Smooth muscle cell (in vitro differentiated cells): ENCODE data around the gene ATP2B2. TPM values are rescaled to one million over a fixed set of nuclear protein-coding genes. Genes with fewer than 3 reads are reported as not detected.
A peak's percentile ranks its signal among the peaks of the same experiment; 100 is the strongest.

Experiments
- DNase-seq: peaks from one replicate; lab custom pipeline; 2025; ENCODE audit not compliant: unreplicated experiment; lab: John Stamatoyannopoulos, UW
- H2AFZ ChIP-seq: fragments of 200-600 bp; sonication (generic); 2 replicates; pipeline ENCODE4 v1.6.0; 2016; ENCODE audit warnings: antibody characterized with exemption, low read depth, mild to moderate bottlenecking
- H3F3A ChIP-seq: fragments of 200-600 bp; sonication (generic); 2 replicates; pipeline ENCODE4 v1.6.0; 2017; ENCODE audit warnings: antibody characterized with exemption, low read depth
- H3K27ac ChIP-seq: fragments of 200-600 bp; sonication (generic); 2 replicates; pipeline ENCODE4 v1.5.1; 2016; ENCODE audit warnings: low read depth, mild to moderate bottlenecking
- H3K27me3 ChIP-seq: fragments of 200-600 bp; sonication (generic); 2 replicates; pipeline ENCODE4 v1.6.1; 2016; ENCODE audit warnings: low read depth, mild to moderate bottlenecking
- H3K36me3 ChIP-seq: fragments of 200-600 bp; sonication (generic); 2 replicates; pipeline ENCODE4 v1.5.1; 2016; ENCODE audit warnings: low read depth
- H3K4me1 ChIP-seq: fragments of 200-600 bp; sonication (generic); 2 replicates; pipeline ENCODE4 v1.5.1; 2016; ENCODE audit warnings: low read depth
- H3K4me2 ChIP-seq: fragments of 200-600 bp; sonication (generic); 2 replicates; pipeline ENCODE4 v1.6.0; 2016; ENCODE audit warnings: mild to moderate bottlenecking
- H3K4me3 ChIP-seq: fragments of 200-600 bp; sonication (generic); 2 replicates; pipeline ENCODE4 v1.5.1; 2016; ENCODE audit warnings: mild to moderate bottlenecking
- H3K79me2 ChIP-seq: fragments of 200-600 bp; sonication (generic); 2 replicates; pipeline ENCODE4 v1.6.0; 2016; ENCODE audit warnings: low read depth, mild to moderate bottlenecking
- H3K9ac ChIP-seq: fragments of 200-600 bp; sonication (generic); 2 replicates; pipeline ENCODE4 v1.6.0; 2016; ENCODE audit warnings: low read depth
- H3K9me3 ChIP-seq: fragments of 200-600 bp; sonication (generic); replicated peaks from 2 replicates; pipeline ENCODE4 v1.5.1; 2016; ENCODE audit warnings: low read depth
- H4K20me1 ChIP-seq: fragments of 200-600 bp; sonication (generic); 2 replicates; pipeline ENCODE4 v1.6.0; 2016; ENCODE audit warnings: low read depth
- WGBS: methylation state at CpG from one replicate; pipeline ENCODE4 v1.1.7; 2016; ENCODE audit warnings: low lambda C conversion rate; 5-methylcytosine and 5-hydroxymethylcytosine counted together
- polyA plus RNA-seq: library from polyadenylated mRNA; unstranded; fragments of >200 nt; fragmentation: Nextera tagmentation; extraction: Ambion mirVana; gene quantifications from 2 replicates; pipeline ENCODE4 v1.2.1, GENCODE V29; 2016
- total RNA-seq: library from RNA; depleted of rRNA; stranded (reverse); fragments of >200 nt; gene quantifications from 2 replicates; pipeline ENCODE4 v1.2.3, GENCODE V29; 2014
- TF ChIP-seq, protein P1 (sequence below): fragments of 200-600 bp; sonication (generic); IDR thresholded peaks from 2 replicates; pipeline ENCODE4 v1.5.1; 2017; ENCODE audit warnings: borderline replicate concordance, mild to moderate bottlenecking, antibody characterized with exemption; ENCODE audit not compliant: insufficient read depth, poor library complexity, severe bottlenecking

ATP2B2 gene
- total and polyA plus RNA-seq, 2 experiments from 2014 or later, result not detected

DNA sequence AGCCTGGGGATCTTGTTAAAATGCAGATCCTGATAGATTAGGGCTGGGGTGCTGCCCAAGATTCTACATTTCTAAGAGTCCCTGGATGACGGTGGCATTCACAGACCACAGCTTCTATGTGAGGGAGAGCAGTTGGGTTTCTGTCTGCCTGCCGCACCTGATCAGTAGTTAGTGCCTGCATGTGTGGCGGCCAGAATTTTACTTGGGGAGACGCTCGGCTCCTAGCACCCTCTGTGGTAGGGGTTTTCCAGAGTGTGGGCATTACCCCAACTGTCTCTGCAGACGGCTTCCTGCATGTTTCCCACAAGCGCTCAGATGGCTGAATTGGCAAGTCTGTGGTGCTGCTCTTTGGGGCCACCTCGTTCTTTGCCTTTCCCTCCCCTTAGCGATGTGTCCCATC is 220.9 kb downstream of the ATP2B2 start:
- Histone ChIP-seq H3K79me2 (no peaks in the 10 kb centered on the region), H2AFZ (no peak overlapping the region), H4K20me1 (peaks cover 3% of the 10 kb centered on the region), H3K9ac (no peak overlapping the region), H3K9me3 (no peaks in the 10 kb centered on the region), H3K4me2 (no peak overlapping the region), H3K27me3 (no peaks in the 10 kb centered on the region), H3F3A (no peaks in the 10 kb centered on the region), H3K36me3 (no peaks in the 10 kb centered on the region), H3K4me3 (no peak overlapping the region), H3K4me1 (peaks cover 16% of the 10 kb centered on the region), H3K27ac (no peak overlapping the region)
- WGBS, result 94% methylated on average over 9 of the region's 9 CpGs
- no peak for DNase-seq
- TF ChIP-seq, protein P1, sequence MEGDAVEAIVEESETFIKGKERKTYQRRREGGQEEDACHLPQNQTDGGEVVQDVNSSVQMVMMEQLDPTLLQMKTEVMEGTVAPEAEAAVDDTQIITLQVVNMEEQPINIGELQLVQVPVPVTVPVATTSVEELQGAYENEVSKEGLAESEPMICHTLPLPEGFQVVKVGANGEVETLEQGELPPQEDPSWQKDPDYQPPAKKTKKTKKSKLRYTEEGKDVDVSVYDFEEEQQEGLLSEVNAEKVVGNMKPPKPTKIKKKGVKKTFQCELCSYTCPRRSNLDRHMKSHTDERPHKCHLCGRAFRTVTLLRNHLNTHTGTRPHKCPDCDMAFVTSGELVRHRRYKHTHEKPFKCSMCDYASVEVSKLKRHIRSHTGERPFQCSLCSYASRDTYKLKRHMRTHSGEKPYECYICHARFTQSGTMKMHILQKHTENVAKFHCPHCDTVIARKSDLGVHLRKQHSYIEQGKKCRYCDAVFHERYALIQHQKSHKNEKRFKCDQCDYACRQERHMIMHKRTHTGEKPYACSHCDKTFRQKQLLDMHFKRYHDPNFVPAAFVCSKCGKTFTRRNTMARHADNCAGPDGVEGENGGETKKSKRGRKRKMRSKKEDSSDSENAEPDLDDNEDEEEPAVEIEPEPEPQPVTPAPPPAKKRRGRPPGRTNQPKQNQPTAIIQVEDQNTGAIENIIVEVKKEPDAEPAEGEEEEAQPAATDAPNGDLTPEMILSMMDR, result no peak

DNA sequence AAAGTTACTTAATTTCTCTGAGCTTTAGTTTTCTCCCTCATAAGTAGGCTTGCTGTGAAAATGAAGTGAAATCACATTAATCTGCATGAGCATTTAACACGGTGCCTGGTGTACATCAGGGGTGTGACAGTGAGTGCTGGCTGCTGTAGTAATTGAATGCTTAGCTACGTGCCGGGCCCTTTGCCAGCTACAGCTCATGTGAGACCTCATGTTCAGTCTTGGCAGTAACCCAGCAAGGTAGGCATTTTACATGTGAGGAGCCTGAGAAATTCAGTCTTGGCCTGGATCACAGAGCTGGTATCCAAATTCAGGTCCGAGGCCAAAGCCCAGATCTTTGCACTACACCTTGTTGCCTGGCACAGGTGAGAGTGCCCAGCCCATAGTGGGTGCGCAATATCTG is 221.7 kb downstream of the ATP2B2 start:
- Histone ChIP-seq H3K27ac (no peak overlapping the region), H3K4me3 (no peak overlapping the region), H3F3A (no peaks in the 10 kb centered on the region), H3K36me3 (peaks cover 3% of the 10 kb centered on the region), H3K4me1 (peaks cover 16% of the 10 kb centered on the region), H3K9ac (no peak overlapping the region), H4K20me1 (peaks cover 7% of the 10 kb centered on the region), H2AFZ (no peak overlapping the region), H3K27me3 (no peaks in the 10 kb centered on the region), H3K9me3 (no peaks in the 10 kb centered on the region), H3K79me2 (no peaks in the 10 kb centered on the region), H3K4me2 (no peak overlapping the region)
- TF ChIP-seq, protein P1, result no peak
- WGBS, result 92% methylated on average over 5 of the region's 5 CpGs
- no peak for DNase-seq

DNA sequence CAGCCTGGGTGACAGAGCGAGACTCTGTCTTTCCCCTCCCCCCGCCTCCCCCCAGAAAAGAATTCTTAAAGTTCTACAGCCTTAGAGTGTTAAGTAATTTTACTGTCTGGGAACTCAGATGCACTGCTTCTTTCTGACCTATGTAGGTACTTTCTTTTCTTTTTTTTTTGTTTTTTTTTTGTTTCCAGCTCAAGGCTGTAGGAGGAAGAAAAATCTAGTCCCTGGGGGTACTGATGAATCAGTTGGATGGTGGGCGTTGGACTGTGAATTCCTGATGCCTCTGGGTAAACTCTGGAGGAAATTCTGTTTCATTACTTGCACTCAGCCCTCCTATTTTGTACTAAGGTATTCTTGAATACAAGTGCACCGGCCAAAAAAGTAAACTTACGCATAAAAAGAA is 223.4 kb downstream of the ATP2B2 start:
- H2AFZ ChIP-seq, result no peak overlapping the region
- no peak for DNase-seq
- no peaks in the 10 kb centered on the region for H3K27me3 ChIP-seq
- no peaks in the 10 kb centered on the region for H3K79me2 ChIP-seq
- 78% methylated on average over 5 of the region's 5 CpGs for WGBS
- peaks cover 24% of the 10 kb centered on the region for H4K20me1 ChIP-seq
- TF ChIP-seq, protein P1, result no peak
- H3K27ac ChIP-seq, result peak overlapping the region; percentile 44
- peak overlapping the region; percentile 15 for H3K4me2 ChIP-seq
- no peak overlapping the region for H3K9ac ChIP-seq
- no peaks in the 10 kb centered on the region for H3K9me3 ChIP-seq
- H3K4me1 ChIP-seq, result peaks cover 16% of the 10 kb centered on the region
- H3K4me3 ChIP-seq, result no peak overlapping the region
- H3K36me3 ChIP-seq, result peaks cover 4% of the 10 kb centered on the region
- H3F3A ChIP-seq, result no peaks in the 10 kb centered on the region

DNA sequence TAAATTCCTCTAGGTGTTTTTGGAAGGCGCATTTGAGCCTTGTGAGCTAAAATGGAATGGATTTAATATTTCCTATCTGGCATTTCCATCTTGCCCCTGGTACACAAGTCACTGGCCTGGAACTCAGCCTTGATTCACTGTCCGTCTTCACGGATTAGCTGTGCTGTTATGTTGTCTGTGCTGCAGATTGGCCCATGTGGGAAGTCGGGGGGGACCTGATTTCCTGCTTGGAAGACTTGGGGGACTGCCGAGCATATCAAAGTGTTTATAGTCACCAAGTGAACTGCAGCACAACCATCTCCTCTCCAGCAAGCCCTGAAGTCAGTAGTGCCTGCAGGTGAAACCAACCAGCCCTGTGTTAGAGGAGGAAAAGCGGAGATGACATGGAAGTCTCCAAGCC is 224.8 kb downstream of the ATP2B2 start:
- H2AFZ ChIP-seq, result no peak overlapping the region
- no peak overlapping the region for H3K4me2 ChIP-seq
- no peaks in the 10 kb centered on the region for H3K9me3 ChIP-seq
- H3K4me1 ChIP-seq, result peaks cover 11% of the 10 kb centered on the region
- TF ChIP-seq, protein P1, result no peak
- H4K20me1 ChIP-seq, result peaks cover 38% of the 10 kb centered on the region
- no peak overlapping the region for H3K27ac ChIP-seq
- no peaks in the 10 kb centered on the region for H3F3A ChIP-seq
- H3K4me3 ChIP-seq, result no peak overlapping the region
- peaks cover 4% of the 10 kb centered on the region for H3K36me3 ChIP-seq
- H3K79me2 ChIP-seq, result peaks cover 9% of the 10 kb centered on the region
- no peak for DNase-seq
- H3K27me3 ChIP-seq, result no peaks in the 10 kb centered on the region
- WGBS, result 97% methylated on average over 6 of the region's 6 CpGs
- no peak overlapping the region for H3K9ac ChIP-seq
